ENCODE measurements around the gene IFITM10. TPM values are rescaled to one million over a fixed set of nuclear protein-coding genes. Genes with fewer than 3 reads are reported as not detected.

The IFITM10 gene
- total and polyA plus RNA-seq, 12 donors = 0.28 to 267 (median 31.6) TPM

DNA sequence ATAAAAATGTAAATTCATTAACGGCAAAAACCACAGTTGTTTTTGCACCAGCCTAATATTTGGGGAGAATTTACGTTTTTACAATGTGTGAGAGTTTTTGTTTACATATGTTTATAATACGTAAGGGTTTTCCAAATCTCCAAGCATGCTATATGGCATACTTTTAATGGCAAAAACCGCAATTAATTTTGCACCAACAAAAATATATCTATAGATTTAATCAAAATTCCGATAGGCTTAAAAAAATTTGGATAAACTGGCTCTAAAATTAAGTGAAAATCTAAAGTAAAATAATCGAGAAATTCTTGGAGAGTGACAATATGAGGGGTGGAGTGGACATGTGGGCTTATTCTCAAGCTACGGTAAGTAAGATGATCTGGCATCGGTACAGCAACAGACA, 30.6 kb downstream of the IFITM10 start:
- intact Hi-C loops (cut with DNase I) = no loop called here

DNA sequence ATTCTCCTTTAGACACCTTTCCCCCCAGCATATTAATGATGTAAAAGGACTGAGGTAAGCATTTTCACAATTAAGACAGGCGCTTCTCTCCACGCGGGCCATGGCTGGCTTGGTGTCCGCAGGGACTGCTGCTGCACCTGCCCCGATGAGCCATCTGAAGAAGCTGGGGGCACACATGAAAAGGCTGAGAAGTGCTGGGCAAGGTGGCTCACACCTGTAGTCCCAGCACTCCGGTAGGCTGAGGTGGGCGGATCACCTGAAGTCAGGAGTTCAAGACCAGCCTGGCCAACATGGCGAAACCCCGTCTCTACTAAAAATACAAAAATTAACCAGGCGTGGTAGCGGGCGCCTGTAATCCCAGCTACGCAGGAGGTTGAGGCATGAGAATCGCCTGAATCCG, 32.1 kb downstream of the IFITM10 start:
- Histone ChIP-seq H3K36me3 (replicated peaks in 1 of 2) (no peaks in the 10 kb centered on the region), H3K27ac (no peak overlapping the region), H3K9me3 (replicated peaks in 1 of 3) (no peaks in the 10 kb centered on the region), H3K27me3 (no peaks in the 10 kb centered on the region), H3K4me3 (no peak overlapping the region), H3K4me1 (replicated peaks in 1 of 2) (no peaks in the 10 kb centered on the region)
- WGBS, 4 donors = 83 to 93% (median 87%) methylated on average over 13 to 15 of the region's 15 CpGs
- DNase-seq = peak in 1 of 7 donors; percentile 40
- TF ChIP-seq POLR2A (IDR thresholded peaks at IDR 0.05) = no peak
- TF ChIP-seq, protein P1, sequence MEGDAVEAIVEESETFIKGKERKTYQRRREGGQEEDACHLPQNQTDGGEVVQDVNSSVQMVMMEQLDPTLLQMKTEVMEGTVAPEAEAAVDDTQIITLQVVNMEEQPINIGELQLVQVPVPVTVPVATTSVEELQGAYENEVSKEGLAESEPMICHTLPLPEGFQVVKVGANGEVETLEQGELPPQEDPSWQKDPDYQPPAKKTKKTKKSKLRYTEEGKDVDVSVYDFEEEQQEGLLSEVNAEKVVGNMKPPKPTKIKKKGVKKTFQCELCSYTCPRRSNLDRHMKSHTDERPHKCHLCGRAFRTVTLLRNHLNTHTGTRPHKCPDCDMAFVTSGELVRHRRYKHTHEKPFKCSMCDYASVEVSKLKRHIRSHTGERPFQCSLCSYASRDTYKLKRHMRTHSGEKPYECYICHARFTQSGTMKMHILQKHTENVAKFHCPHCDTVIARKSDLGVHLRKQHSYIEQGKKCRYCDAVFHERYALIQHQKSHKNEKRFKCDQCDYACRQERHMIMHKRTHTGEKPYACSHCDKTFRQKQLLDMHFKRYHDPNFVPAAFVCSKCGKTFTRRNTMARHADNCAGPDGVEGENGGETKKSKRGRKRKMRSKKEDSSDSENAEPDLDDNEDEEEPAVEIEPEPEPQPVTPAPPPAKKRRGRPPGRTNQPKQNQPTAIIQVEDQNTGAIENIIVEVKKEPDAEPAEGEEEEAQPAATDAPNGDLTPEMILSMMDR (IDR thresholded peaks at IDR 0.05) = no peak
- intact Hi-C loops (cut with DNase I) = no loop called here

More for the DNA sequence above, 30.6 kb downstream of the IFITM10 start:
- TF ChIP-seq, protein P1 (IDR thresholded peaks at IDR 0.05) = no peak
- no peak for TF ChIP-seq POLR2A (IDR thresholded peaks at IDR 0.05)
- H3K36me3 ChIP-seq (replicated peaks in 1 of 2) = no peaks in the 10 kb centered on the region
- no peaks in the 10 kb centered on the region for H3K4me1 ChIP-seq (replicated peaks in 1 of 2)
- H3K4me3 ChIP-seq = no peak overlapping the region
- H3K9me3 ChIP-seq (replicated peaks in 1 of 3) = no peaks in the 10 kb centered on the region
- no peak overlapping the region for H3K27ac ChIP-seq
- whole genome bisulfite sequencing, 4 donors = 72 to 82% (median 78%) methylated on average over 8 of the region's 8 CpGs
- no peaks in the 10 kb centered on the region for H3K27me3 ChIP-seq
- DNase-seq = no peak

DNA sequence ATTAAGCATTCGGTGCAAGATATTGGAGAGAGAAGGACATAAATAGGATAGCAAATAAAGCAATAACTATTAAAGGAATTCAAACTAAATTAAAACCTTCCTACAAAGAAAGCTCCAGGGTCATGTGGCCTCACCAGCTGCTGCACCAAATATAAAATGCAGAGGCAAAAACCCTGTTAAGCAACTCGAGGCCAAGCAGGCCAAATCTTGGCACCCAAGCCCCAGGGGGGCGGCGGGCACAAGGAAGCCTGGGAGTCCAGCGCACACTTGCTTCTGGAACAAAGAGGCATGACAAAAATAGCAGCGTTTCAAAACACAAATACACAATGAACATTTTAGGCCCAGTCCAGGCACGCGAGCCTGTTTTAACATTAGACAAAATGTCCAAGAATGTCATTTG, 32.6 kb downstream of the IFITM10 start:
- no peaks in the 10 kb centered on the region for H3K36me3 ChIP-seq (replicated peaks in 1 of 2)
- TF ChIP-seq, protein P1 (IDR thresholded peaks at IDR 0.05) = no peak
- no peak for TF ChIP-seq POLR2A (IDR thresholded peaks at IDR 0.05)
- DNase-seq = peak in 1 of 7 donors; percentile 31
- intact Hi-C loops (cut with DNase I) = no loop called here
- WGBS, 4 donors = 81 to 86% (median 84%) methylated on average over 8 of the region's 8 CpGs
- H3K4me1 ChIP-seq (replicated peaks in 1 of 2) = no peaks in the 10 kb centered on the region
- no peaks in the 10 kb centered on the region for H3K9me3 ChIP-seq (replicated peaks in 1 of 3)
- no peak overlapping the region for H3K27ac ChIP-seq
- H3K27me3 ChIP-seq = peaks cover 3% of the 10 kb centered on the region
- H3K4me3 ChIP-seq = no peak overlapping the region

DNA sequence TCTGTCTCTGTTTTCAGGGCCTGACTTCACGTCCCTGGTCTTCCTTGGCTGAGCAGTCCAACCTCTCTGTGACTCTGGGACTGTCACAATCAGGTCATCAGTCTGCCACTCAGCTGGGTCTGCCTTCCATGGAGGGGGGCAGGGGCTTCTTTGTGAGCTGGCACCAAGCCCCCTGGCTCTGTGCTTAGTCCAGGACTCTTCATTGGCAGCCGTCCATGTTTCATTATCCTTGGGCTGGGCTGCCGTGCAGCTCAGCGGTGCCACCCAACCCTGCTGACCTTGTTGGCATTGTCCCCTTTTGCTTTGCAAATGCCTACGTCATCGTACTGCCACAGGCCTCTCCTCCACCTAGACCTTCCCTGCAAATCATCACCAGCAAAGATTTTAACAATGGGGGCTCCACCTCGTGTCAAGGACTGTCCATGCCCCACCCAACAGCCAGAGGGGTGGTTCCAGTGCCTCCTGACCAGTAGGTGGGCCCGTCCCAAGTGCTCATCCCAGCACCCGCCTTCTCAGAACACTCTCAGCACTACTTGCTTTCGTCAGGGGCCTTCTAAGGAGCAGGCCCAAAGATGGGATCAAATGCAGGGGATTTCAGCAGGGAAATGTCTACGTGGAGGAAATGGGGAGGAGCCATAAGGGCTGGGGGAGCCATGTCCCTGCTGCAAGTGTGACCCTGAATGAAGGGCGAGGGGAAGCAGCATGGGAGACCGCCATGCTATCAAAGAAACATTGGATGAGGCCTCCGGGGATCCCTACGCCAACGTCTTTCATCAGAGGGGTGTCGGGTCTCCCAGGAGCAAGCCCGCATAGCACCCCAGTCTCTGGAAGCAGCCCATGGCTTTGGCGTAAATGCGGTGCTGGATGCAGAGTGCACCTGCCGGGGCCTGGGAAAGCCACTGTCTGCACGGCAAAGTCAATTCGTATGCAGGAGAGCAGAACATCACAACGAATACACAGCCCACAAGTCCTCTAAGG, 35.2 kb downstream of the IFITM10 start:
- Histone ChIP-seq H3K4me3 (no peak overlapping the region), H3K9me3 (replicated peaks in 1 of 3) (no peaks in the 10 kb centered on the region), H3K36me3 (replicated peaks in 1 of 2) (no peaks in the 10 kb centered on the region), H3K4me1 (replicated peaks in 1 of 2) (no peaks in the 10 kb centered on the region), H3K27me3 (peaks cover 6% of the 10 kb centered on the region), H3K27ac (no peak overlapping the region)
- intact Hi-C loops (cut with DNase I) = no loop called here
- TF ChIP-seq POLR2A (IDR thresholded peaks at IDR 0.05) = no peak
- TF ChIP-seq, protein P1 (IDR thresholded peaks at IDR 0.05) = no peak
- DNase-seq = peak in 4 of 7 donors; percentile 44 to 62 (median 53)
- WGBS, 4 donors = 70 to 83% (median 79%) methylated on average over 23 to 24 of the region's 24 CpGs
